Hindlimb muscle (tissue), 1 donor: ENCODE results near the gene BTRC. TPM values are rescaled to one million over a fixed set of nuclear protein-coding genes. Genes with fewer than 3 reads are reported as not detected.

Source experiments
- DNase-seq: peaks from one replicate; pipeline ENCODE4 v3.0.0-alpha.2; 2013
- polyA plus RNA-seq: library from polyadenylated mRNA; unstranded; fragments of 120-200 nt; gene quantifications from one replicate; pipeline ENCODE4 v1.2.1, GENCODE V29; 2013; ENCODE audit not compliant: insufficient read length

Gene BTRC
- polyA plus RNA-seq, 1 donor = 29.5 TPM

DNA sequence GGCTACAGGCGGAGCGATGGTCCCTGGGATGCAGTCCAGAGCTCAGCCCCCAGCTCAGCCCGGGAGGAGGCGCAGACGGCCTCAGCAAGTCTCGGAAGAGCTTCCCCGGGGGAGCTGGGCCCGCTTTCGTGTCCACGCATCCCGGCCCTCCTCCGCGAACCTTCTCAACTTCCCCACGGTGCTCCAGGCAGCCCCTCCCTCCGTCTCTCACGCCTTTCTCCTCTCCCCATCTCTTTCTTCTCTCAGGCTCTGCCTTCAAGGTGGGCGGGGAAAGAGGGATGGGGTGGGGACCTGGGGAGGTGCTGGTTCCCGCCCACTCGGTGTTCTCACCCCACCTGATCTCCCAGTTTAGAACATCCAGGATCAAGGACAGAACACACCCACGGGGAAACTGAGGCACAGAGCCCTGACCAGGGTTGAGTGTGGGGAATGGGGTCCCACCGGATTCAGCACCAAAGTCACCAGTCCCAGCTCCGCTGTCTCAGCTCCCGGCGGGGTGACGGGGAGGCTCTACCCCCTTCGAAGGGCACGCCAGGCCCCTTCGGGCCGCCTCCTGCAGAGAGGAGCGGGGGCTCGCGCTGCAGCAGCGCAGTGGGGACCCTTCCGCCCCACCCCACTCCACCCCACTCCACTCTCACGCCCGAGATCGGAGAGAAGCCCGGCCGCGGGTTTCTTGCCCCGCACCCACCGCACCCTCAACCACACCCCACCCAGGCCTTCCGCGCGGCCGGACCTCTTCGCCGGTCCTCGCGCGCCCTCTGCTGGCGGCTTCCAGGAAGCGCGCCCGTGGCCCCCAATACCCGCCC lies 215.9 kb downstream of the BTRC start:
- peak; percentile 84 for DNase-seq

DNA sequence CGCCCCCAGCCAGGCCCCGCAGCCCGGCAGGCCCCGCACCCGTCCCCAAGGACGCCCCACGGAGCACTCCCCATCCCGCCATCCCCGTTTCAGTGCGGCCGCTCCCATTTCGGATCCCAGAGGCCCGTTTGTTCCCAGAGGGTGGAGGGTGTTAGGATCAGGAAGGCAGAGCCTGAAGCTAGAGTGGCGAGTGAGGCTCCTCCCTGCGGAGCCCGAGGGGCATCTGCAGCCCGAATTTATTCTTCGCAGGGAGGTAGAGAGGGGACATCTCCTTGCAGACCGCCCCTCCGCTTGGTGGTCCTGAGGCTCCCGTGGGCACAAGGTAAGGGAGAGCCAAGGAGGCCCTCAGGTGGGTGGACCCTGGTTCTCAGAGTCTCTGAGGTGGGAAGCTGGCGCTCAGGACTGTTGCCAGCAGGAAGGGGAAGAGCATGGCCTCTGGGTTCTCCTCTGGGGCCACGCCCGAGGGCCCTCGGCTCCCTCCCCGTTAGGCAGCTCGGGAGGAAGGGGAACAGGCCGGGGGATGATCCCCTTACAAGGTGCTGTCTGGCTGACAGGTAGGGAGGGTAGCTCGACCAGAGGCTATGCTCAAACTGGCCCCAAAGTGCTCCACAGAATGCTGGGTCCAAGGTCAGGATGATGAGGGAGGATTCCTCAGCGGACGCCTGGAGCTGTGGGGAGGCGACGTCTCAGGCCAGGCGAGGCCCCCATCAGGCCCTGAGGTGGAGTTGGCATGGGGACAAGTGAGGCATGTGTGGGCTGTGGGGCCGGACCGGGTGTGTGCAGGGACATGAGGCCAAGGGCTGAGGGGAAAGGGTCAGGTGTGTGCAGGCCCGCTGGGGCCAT lies 216.7 kb downstream of the BTRC start:
- no peak for DNase-seq

DNA sequence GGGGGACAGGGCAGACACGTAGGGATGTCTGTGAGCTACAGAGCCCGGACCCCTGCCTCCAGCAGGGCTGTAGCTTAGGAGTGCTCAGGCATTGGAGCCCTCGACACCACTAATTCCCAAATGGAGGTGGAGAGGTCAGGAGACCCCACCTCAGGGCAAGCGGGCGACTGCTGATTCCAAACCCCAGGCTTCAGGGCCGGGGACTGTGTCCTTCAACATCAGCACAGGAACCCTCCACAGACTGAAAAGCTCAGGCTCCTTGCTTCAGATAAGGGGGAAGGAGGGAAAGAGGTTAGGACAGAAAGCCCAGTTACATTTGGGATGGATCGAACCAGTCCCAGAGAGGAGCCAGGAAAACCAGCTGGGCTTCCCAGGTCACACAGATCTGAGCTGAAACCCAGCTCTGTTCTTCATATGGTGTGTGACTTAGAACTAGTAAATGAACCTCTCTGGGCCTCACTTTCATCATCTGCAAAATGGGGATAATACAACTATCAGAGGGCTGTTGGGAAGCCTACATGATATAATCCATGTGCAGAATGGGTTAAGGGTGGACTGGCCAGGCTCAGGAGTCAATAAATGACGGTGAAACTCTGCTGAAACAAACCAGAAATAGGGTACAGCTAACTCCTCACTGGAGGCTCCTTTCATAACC lies 217.4 kb downstream of the BTRC start:
- DNase-seq = no peak

DNA sequence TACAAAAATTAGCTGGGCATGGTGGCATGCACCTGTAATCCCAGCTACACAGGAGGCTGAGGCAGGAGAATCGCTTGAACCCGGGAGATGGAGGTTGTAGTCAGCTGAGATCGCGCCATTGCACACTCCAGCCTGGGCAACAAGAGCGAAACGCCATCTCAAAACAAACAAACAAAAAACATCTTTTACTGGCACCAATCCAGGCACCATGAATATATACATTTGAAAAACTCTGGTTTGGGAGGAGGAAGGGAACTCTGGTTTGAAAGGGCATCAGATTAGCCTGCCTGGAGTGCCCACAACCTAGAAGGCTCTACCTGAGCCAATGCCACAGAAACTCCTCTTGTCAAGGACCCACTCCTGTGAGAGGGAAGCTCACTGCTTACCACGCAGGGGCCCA lies 218.2 kb downstream of the BTRC start:
- no peak for DNase-seq

DNA sequence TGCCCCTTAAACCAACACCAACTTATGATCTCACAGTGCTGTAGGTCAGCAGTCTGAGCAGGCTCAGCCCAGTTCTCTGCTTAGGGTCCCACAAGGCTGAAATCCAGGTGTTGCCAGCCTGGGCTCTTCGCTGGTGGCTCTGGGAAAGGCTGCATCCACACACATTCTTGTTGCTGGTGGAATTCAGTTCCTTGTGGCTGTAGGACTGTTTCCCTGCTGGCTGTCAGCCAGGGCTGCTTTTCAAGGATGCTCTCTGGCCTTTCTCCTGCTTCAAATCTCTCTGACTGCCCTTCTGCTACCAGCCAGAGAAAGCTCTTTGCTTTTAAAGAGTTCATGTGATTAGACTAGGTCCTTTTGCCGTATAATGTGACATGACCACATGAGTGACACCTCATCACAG lies 218.8 kb downstream of the BTRC start:
- no peak for DNase-seq

DNA sequence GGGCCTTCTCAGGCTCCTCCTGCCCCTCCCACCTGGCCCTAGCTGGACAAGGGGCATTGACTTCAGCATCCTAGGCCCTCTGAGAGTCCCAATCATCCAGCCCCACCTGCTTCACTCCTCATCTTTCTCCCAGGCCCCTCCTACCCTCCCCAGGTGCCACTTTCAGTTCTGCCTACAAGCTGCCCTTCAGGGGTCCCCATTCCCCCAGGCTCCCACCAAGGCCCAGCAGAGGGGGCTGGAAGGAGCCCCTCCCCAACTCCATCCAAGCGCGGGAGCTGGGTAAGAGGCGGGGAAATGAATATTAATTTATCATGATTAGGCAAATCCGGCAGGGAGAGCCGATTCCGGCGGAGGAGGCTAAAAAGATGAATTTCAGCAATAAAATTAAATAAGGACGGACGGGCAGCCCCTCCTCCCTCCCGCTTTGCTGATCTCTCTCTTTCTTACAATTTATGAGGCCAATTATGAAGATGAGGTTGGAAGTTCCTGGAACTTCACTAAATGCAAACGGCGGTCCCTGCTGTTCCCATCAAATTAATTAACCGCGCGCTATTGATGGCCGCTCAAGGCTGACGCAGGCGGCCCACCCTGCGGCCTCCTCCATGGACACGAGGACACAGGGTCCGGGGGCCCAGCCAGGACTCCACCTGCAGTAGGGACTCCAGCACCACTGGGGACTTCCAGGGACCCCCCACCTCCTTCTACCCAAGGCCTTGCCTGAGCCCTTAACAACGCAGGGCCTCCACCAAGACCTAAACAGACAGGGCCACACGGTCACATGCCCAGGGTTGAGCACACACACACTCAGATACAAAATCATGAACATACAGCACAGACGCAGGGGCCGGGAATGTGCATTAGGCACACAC lies 220.2 kb downstream of the BTRC start:
- no peak for DNase-seq

DNA sequence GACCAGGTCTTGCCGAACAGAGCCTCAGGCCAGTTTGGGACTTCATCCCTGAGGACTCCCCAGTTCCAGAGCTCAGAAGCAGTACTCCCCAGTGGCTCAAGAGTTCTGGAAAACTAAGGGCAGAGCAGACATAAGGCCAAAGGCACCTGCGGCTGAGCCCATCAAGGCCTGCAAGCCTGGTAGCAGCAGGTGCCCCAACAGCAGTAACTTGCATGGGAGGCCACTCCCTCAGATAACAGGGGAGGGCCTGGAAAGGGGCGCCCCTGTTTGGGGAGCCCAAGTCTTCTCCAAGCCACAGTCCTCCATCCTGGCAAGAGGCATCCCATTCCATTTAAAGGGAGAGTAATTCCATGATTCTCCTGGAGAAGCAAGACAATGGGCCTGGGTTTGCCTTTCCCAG lies 221.1 kb downstream of the BTRC start:
- DNase-seq = no peak

DNA sequence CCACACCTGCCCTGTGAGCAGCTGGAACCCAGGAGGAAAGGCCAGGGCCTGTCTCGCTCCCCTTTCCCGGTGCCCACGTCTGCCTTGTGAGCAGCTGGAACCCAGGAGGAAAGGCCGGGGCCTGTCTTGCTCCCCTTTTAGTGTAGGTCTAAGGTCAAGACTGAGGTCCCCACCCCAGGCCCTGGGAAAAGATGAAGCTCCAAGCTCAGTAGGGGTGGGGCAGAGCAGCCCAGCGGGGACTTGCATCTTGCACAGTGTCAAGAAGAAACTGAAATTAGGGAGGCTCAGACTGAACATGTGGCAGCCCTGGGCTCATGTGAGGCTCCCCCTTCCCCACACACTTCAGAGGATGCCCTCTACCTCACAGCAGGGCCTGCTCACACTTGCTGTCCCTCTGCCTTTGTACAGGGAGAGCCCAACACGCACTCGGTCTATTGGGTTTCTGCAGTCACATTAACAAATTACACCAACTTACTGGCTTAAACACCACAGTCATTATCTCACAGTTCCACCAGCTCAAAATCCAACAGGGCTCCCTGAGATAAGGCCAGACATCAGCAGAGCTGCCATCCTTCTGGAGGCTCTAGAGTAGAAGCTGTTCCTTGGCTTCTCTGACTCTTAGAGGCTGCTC lies 221.7 kb downstream of the BTRC start:
- DNase-seq = no peak

DNA sequence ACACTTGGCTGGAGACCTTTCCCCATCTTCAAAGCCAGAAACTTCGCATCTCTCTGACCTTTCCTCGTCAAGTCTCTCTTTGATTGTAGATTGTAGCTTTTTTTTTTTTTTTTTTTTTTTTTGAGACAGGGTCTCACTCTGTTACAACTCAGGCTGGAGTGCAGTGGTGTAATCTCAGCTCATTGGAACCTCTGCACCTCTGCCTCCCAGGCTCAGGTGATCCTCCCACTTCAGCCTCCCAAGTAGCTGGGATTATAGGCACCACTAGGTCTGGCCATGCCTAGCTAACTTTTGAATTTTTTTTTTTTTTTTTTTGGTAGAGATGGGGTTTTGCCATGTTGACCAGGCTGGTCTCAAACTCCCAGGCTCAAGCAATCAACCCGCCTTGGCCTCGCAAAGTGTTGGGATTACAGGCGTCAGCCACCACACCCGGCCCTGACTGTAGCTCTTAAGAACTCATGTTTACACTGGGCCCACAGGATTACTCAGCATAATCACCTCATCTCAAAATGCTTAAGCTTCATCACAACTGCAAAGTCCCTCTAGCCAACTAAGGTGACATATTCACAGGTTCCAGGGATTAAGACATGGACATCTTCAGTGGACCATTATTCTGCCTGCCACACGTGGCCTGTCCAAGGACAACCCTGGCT lies 222.4 kb downstream of the BTRC start:
- no peak for DNase-seq

DNA sequence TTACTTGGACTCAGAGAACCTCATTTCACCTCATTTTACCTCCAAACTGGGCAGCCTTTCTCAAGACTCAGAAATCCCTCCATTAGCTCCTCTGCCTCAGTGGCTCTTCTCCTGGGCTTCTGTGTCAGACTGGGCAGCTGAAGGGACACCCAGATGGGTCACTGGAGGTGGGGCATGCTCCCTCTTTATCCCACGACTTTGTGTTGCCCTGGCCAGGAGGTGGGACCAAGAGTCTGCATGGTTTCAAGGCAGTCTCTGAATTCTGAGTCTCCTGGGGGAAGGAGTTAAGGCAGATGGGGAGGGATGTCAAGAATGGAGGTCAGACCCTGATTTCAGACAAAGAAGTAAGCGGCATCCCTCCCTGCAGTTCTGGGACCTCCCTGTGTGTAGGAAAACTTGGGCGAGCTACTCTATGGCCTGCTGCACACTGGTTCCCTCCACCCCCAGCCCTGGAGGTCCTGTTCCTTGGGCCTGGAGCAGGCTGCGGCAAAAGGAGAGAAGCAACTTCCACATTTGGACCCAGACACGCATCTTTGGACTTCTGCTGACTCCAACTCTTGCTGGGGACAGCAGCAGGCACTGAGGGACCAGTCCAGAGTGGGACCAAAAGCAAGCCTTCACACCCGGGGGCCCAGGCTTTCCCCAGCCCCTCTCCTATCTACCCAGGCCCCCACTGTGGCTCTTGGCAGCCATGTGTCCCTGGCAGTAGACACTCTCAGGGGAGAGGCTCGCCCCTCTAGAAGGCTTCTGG lies 223.3 kb downstream of the BTRC start:
- no peak for DNase-seq

DNA sequence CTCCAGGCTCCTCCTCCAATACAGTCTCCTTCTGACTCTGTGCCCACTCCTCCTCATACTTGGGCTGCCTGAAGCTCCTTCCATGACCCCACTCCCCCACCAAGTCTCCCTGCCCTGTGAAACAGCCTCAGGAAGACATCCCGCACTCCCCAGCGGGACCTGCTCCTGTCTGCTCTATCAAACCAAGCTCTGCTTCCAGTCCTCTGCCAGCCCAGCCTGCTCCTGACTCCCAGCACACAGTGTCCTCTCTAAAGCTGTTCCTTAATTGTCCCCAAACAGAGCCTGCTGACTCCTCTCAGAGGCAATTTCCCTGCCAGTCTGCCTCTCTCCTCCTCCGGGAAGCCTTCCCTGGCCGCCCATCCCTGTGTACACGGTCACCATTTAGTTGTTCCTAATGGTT lies 224.2 kb downstream of the BTRC start:
- no peak for DNase-seq

DNA sequence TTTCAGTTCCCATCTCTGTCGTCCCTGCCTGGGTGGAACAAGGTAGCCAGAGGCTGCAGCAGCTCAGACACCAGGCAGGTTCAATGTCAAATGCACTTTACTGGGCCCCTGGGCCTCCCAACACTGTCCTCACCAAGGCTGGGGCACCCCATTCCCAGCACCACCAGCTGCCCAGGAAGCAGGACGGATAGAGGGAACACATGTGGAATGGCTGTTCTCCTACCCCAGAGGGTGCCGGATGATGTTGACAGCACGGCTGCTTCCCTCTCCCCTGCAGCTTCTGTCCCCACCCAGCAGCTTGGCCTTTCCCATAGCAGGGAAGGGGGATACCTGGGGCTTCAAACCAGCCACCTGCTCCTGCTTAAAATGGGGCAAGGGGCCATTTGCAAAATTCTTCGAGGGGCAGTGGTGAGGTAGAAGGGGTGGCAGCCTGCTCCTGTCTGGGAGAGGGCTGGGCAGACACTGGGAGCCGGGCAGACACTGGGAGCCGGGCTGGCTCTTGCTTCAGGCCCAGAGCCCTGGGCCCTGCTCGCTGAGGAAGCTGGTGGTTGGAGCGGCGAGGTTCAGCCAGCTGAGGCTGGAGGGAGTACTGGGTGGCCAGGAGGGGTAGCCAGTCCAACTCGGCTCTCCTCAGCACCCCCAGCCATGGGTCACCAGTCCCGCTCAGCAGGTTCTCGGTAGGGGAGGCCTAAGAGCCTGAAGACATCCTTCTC lies 225.0 kb downstream of the BTRC start:
- no peak for DNase-seq

DNA sequence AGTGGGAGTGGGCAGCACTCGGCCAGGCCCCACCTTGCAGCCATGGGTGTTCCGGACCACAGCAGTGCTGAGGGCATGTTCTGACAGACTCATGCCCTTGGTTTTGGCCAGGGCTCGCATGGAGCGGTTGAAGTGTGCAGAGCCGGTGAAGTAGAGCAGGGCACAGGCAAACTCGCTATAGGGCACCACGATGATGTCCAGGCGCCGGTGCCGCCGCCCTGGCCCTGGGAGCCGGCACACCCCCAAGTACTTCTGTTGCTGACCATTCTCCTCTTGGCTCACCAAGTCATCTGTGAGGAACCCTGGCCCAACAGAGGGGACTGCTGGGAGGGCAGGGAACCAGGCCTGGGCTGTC lies 225.5 kb downstream of the BTRC start:
- no peak for DNase-seq

DNA sequence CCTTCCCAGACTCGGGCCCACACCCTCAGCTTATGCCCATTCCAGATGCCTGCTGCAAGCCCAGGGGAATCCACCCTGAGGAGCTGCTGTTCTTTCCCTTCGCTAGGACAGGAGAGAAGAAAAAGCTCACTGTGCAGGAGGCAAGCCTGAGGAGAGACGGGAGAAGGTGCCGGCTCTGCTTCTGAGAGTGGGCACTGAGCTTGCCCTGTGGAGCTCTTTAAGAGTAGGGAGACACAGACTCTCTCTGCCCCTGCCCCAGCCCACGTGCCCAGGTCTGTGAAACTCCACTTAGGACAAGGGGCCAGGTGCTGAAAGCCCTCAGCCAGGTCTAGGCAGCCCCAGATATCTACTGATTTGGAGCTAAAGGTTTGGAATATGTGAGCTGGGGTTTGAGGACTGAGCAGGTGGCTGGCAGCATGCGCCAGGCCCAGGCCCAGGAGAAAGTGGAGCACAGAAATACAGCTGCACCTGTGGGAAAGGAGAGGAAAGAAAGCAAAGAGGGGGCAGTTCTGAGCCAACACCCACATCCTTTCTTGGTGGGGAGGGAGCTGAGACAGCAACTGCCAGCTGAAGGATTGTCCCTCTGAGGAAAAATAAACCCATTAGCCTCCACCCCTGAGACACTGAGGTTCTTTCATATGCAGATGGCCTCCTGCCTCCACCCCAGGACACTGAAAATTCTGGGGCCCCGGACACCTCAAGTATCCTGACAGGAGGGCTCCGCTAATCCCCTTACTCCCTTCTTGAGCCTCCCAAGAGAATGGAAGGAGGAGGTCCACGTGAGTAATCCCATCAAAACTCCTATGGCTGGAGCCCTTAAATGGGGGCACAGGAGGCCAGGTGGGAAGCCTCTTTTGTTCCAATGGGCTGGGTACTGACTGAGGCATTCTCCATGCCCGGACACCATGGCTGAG lies 226.8 kb downstream of the BTRC start:
- DNase-seq = no peak

DNA sequence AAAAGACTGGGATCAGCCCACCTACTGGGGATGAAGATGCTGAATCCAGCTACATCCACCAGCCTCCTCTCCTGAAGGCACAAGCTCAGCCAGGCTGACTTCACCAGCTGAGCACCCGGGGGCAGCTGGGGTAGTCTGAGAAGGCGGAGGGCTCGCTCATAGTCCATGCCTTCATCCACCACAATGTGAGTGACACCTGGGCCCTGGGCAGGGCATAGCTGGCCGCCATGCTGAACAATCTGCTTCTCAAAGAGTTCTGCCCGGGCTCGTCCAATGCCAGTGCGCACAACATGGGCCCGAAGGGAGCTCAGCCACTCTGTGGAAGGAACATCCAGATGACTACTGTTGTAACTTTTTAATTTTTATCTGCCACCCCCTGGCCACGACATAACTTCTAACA lies 231.9 kb downstream of the BTRC start:
- no peak for DNase-seq

DNA sequence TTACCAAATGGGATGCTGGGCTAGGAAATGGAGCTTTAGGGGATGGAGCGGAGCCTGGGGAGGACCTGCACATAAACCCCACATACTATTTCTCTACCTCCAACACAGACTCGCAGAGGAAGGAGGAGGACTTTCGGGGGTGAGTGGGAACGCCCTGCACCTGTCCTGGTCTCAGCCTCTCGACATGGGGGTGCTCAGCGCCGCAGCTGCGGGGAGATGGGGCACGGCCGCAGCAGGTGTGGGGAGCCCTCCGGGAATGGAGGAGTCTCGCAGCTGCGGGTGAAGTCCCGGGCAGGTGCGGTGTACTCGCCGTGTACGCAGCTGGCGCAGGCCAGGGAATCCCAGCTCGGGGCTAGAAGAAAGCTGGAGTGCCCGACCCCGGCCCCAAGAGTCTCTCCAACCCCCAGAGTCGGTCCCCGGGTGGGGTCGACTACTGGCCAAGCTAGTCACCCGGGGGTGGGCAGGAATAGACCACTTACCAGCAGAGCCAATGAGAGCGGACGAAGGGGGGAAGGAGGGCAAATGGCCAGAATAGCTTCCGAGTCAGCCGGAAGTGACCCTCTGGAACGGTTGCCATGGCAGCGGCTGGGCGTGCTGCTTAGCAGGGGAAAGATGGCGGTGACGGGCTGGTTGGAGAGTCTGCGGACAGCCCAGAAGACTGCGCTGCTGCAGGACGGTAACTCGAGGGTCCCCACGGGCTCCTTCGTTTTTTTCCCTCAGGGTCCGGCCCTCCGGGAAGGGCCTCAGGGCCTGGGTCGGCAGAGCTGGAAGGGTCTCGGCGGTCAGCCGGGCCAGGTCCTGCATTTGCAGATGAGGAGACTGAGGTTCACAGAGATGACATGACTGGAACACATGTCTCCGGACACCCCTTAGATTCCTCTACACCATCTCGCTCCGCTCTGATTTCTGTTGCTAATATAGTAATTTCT lies 234.0 kb downstream of the BTRC start, which contains the start of the genes DPCD and POLL:
TSS of gene DPCD (plus strand) at position 597 of the 929 bp plus-strand sequence. CDS start at position 613, 16 bp downstream.
TSS of gene POLL (minus strand) at position 533 of the 929 bp plus-strand sequence. CDS start 897 bp downstream, outside the sequence.
- peak; percentile 97 for DNase-seq

DNA sequence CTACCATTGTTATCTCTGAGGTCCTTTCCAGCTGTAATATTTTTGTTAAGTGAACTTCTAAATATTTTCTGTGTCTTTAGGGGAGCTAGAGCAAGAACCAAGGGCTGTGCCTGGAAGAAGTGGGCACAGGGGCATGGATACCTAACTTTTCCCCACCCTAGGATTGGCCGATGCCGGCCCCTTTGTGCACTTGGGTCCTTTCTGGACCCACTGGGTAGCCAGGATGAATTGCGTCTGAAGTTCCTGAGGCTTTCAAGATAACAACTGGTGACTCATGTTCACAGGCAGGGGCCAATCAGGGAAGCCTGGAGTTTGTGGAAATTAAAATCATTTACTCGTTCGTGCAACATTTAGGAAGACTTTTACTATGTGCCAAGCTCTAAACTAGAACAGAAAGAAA lies 234.9 kb downstream of the BTRC start:
- no peak for DNase-seq
